ENCODE data around the gene TEX44. TPM values are rescaled to one million over a fixed set of nuclear protein-coding genes. Genes with fewer than 3 reads are reported as not detected.

TEX44 gene
- total and polyA plus RNA-seq, 2 of the 13 experiments (the other 11 are each of a cell fraction or from before 2014, with no cell fraction given): not detected

GRCh38 chr2:231597014-231597611 lies 4.4 kb downstream of the TEX44 start:
- no peaks in the 10 kb centered on the region for H4K20me1 ChIP-seq (ENCODE audit: insufficient read depth, low read length)
- POLR2A ChIA-PET: no interaction called here
- no peak overlapping the region for H3K27ac ChIP-seq (ENCODE audit: extremely low read length, insufficient read depth, low read length)
- ATAC-seq (no peak), DNase-seq (ENCODE audit: low spot score) (no peak), FAIRE-seq (no peak)
- CTCF ChIA-PET (ENCODE audit: low intra/inter-chr PET ratio, low total read pairs): no interaction called here
- no TSS peak for BruUV-seq (replicated peaks)
- no peaks in the 10 kb centered on the region for H3K36me3 ChIP-seq (replicated peaks in 1 of 2; ENCODE audit: control insufficient read depth in 1 of 2, insufficient read depth in 2 of 2, low read length in 2 of 2)
- no peaks in the 10 kb centered on the region for H3K79me2 ChIP-seq (ENCODE audit: insufficient read depth, low read length)
- intact Hi-C loops (cut with micrococcal nuclease; ENCODE audit: unreplicated experiment): no loop called here
- TF ChIP-seq, protein P1, sequence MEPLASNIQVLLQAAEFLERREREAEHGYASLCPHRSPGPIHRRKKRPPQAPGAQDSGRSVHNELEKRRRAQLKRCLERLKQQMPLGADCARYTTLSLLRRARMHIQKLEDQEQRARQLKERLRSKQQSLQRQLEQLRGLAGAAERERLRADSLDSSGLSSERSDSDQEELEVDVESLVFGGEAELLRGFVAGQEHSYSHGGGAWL (CRISPR knock-in tag; IDR thresholded peaks at IDR 0.05): no peak
- TF ChIP-seq ZNF660 (CRISPR knock-in tag; IDR thresholded peaks at IDR 0.05; ENCODE audit: borderline replicate concordance, low read depth) (no peak), E2F2 (CRISPR knock-in tag; IDR thresholded peaks at IDR 0.05; ENCODE audit: borderline replicate concordance) (no peak), BCL6 (CRISPR knock-in tag; IDR thresholded peaks at IDR 0.05) (no peak), ATF1 (CRISPR knock-in tag; IDR thresholded peaks at IDR 0.05) (no peak), HOXA3 (CRISPR knock-in tag; IDR thresholded peaks at IDR 0.05) (no peak), ESRRA (CRISPR knock-in tag; IDR thresholded peaks at IDR 0.05; ENCODE audit: low read depth) (no peak), TBX2 (CRISPR knock-in tag; IDR thresholded peaks at IDR 0.05; ENCODE audit: borderline replicate concordance) (no peak), MZF1 (CRISPR knock-in tag; IDR thresholded peaks at IDR 0.05; ENCODE audit: borderline replicate concordance) (no peak)
- no peak overlapping the region for H3K9ac ChIP-seq (ENCODE audit: insufficient read depth, low read depth, low read length)
- no peak overlapping the region for H2AFZ ChIP-seq (ENCODE audit: low read length)
- H3K27me3 ChIP-seq (ENCODE audit: control insufficient read depth in 1 of 2, insufficient read depth in 2 of 2, low read length in 2 of 2): peaks cover 6 to 38% of the 10 kb centered on the region in 2 experiments
- no peak overlapping the region for H3K4me3 ChIP-seq (replicated peaks in 1 of 3; ENCODE audit: insufficient read depth in 1 of 3, low read depth in 2 of 3, low read length in 3 of 3)
- in situ Hi-C loops (cut with HindIII; ENCODE audit: extremely low pct_ligation_motif_present, low pct_unique_long_range_greater_than_20kb): no loop called here
- H3K4me2 ChIP-seq (ENCODE audit: low read depth, low read length): no peak overlapping the region
- no peaks in the 10 kb centered on the region for H3K9me3 ChIP-seq (ENCODE audit: low read length)
- no peaks in the 10 kb centered on the region for H3K4me1 ChIP-seq (ENCODE audit: insufficient read depth, low read length)
- WGBS (ENCODE audit: low lambda C conversion rate): 45% methylated on average over 18 of the region's 18 CpGs
